Heart left ventricle (tissue), 16 donors: ENCODE data around the gene MYO1B. TPM values are rescaled to one million over a fixed set of nuclear protein-coding genes. Genes with fewer than 3 reads are reported as not detected.

ENCODE experiments used
- ATAC-seq, 4 donors: fragments of 200-7000 bp; cut with Tn5 transposase; one replicate each; pipeline ENCODE4 v1.9.1; 2020 to 2022; ENCODE audit warnings: moderate library complexity in 4 of 4, mild to moderate bottlenecking in 3 of 4, moderate number of reproducible peaks in 1 of 4
- DNase-seq, 5 donors: peaks; one replicate each; pipeline ENCODE4 v3.0.0-alpha.2; 2020
- H3K27ac ChIP-seq, 12 donors: fragments of 200-600 bp; sonication (generic) in 4 of 12; one replicate each; pipeline versions ENCODE4 v1.5.0 to v1.8.0; 2016 to 2022; ENCODE audit warnings: mild to moderate bottlenecking in 2 of 12
- H3K27me3 ChIP-seq, 9 donors: fragments of 200-600 bp; sonication (generic) in 2 of 9; one replicate each; pipeline versions ENCODE4 v1.5.1 to v1.8.0; 2016 to 2022; ENCODE audit warnings: mild to moderate bottlenecking in 3 of 9
- H3K36me3 ChIP-seq, 9 donors: fragments of 200-600 bp; sonication (generic) in 2 of 9; one replicate each; pipeline versions ENCODE4 v1.5.0 to v1.8.0; 2018 to 2022; ENCODE audit warnings: mild to moderate bottlenecking in 2 of 9
- H3K4me1 ChIP-seq, 12 donors: fragments of 200-600 bp; sonication (generic) in 4 of 12; one replicate each; pipeline versions ENCODE4 v1.5.0 to v1.8.0; 2016 to 2022; ENCODE audit warnings: mild to moderate bottlenecking in 3 of 12
- H3K4me3 ChIP-seq, 12 donors: fragments of 200-600 bp; sonication (generic) in 4 of 12; one replicate each; pipeline versions ENCODE4 v1.5.0 to v1.8.0; 2017 to 2022; ENCODE audit warnings: mild to moderate bottlenecking in 9 of 12, moderate library complexity in 4 of 12
- H3K9me3 ChIP-seq, 12 donors: fragments of 200-600 bp; sonication (generic) in 4 of 12; one replicate each; pipeline versions ENCODE4 v1.5.0 to v1.8.0; 2016 to 2022; ENCODE audit warnings: mild to moderate bottlenecking in 1 of 12
- CTCF ChIP-seq, 12 donors: fragments of 200-600 bp; sonication (generic) in 4 of 12; IDR thresholded peaks; one replicate each; pipeline versions ENCODE4 v1.5.0 to v1.8.0; 2018 to 2022; ENCODE audit warnings: antibody characterized with exemption in 12 of 12, mild to moderate bottlenecking in 5 of 12
- POLR2A ChIP-seq, 2 donors: fragments of 450-650 bp; IDR thresholded peaks; one replicate each; pipeline ENCODE4 v1.6.1; 2017; ENCODE audit warnings: antibody characterized with exemption in 2 of 2, mild to moderate bottlenecking in 2 of 2, moderate library complexity in 2 of 2
- WGBS, 4 donors: extraction: QIAGEN DNeasy Blood & Tissue Kit in 2 of 4; methylation state at CpG; one replicate each; pipeline versions ENCODE4 v1.1.5 to v1.1.7; 2013 to 2018; 5-methylcytosine and 5-hydroxymethylcytosine counted together
- intact Hi-C, 10 donors: fragments of 100-400 bp; cut with DNase I; formaldehyde crosslinking; loops; one replicate each; pipeline versions ENCODE4 v1.11.1 to v1.14.2; 2022
- polyA plus RNA-seq, 2 donors: library from polyadenylated mRNA; stranded (reverse); fragments of 200-250 nt; gene quantifications; one replicate each; pipeline ENCODE4 v1.2.3, GENCODE V29; 2013
- total RNA-seq, 9 donors: library from RNA; depleted of rRNA in 2 of 9; stranded (reverse); fragments of >200 nt in 2 of 9; fragmentation: NEBNext Ultra II Directional in 3 of 9; extraction: Animal tissue kit (Norgen Biotek cat#: 25700) in 3 of 9; gene quantifications; one replicate each; pipeline versions ENCODE4 v1.1.0 to v1.2.4, GENCODE V29; 2016 to 2023
- donor health status: ischemic (EF 13 %, LVEDD 7.1; RV severe dilation, severe dysfunction).
- donor health status: healthy with polysubstance abuse.
- donor health status: DM: no; HTN: yes; CAD: no.
- donor health status: DM: no; HTN: no; CAD: no.
- donor health status: ischemic (EF 25% LVEDD 6.9; RV normal size, moderate dysfunction).
- donor health status: ischemic (EF 25% LVEDD 5.7; RV mildly dilated, moderate dysfunction).
- donor health status: healthy.
- donor health status: DM: yes; HTN: yes; CAD: no.
- donor health status: ischemic (EF 35%, LVEDD 5.7; RV mildly dilated, moderate dysfunction).
- donor health status: nonischemic (EF 11% LVEDD 7.7; RV severe dilation, severe dysfunction).
- donor health status: DM: yes; HTN: yes; CAD: no.
- donor health status: PGD.
- donor health status: ischemic (EF 29% LVEDD 5.4; RV normal size, mild dysfunction).
- donor health status: nonischemic (EF 23%, LVEDD 6.1; RV moderate dilation, normal function).

MYO1B gene
- total and polyA plus RNA-seq, 11 donors: 7.8 to 47.3 (median 15.8) TPM

DNA sequence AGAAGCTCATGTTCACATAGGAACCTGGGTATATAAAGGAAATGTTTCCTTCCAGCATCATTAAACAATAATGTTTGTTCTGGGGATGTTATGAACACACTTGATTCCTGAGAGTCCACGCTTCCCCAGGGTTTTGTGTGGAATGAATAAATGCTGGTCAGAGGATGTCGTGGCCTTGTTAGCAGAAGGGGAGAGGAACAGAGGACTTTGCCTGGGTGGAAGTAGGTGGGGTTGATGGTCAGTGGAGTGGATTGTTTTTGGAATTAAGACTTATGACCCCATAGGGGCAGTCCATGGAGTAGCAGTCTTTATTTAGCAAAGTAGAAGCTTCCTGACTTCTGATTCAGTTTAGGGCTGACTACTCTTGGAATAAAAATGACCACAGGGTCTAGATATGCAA is 139.6 kb downstream of the MYO1B start:
- peaks cover 0 to 57% (median 4%) of the 10 kb centered on the region in 9 donors for H3K36me3 ChIP-seq
- H3K9me3 ChIP-seq: no peaks in the 10 kb centered on the region
- H3K27me3 ChIP-seq: no peaks in the 10 kb centered on the region
- H3K27ac ChIP-seq: peak overlapping the region in 10 of 12 donors; percentile 12 to 65 (median 52)
- ATAC-seq (peak; percentile 66 to 85 (median 70)), DNase-seq (peak in 1 of 5 donors; percentile 34)
- WGBS, 4 donors: 55 to 65% (median 61%) methylated on average over 2 of the region's 2 CpGs
- TF ChIP-seq CTCF (IDR thresholded peaks at IDR 0.05) (no peak), POLR2A (IDR thresholded peaks at IDR 0.05) (no peak)
- no peak overlapping the region for H3K4me3 ChIP-seq
- intact Hi-C loops: loop anchor here in 4 of 10 donors (5.0 to 10.0 kb wide), 3 partner anchors 43 to 140 kb away; partner anchors contain the start of gene MYO1B (in 4 of the 4)
- H3K4me1 ChIP-seq: peaks cover 0 to 26% (median 7%) of the 10 kb centered on the region in 12 donors

DNA sequence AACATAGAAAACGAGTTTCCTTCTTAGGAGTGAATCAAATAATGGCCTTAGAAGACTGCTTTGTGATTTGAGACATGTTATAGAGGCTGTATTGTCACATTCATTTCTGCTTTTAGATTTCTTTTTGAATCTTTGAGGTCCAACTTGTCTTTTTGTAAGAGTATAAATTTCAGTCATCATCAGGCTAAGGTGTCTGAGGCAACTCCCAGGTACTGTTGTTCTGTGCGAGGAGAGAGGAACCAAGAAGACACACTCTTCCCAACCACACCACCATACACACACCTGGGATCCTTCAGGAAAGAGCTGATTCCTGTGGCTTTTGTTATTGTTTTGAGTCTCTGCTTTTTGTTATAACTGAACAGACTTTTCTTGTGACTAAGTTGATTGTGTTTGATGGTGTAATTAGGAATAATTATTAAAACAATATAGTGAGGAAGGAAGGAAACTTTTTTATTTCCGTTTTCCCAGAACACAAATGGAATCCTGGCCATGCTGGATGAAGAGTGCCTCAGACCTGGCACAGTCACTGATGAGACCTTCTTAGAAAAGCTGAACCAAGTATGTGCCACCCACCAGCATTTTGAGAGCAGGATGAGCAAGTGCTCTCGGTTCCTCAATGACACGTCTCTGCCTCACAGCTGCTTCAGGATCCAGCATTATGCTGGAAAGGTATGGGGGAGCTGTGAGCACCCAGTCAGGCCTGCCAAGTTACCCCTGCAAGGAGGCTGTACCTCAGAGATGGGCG is 140.4 kb downstream of the MYO1B start:
- no peak for DNase-seq
- H3K9me3 ChIP-seq: no peaks in the 10 kb centered on the region
- peak overlapping the region in 9 of 12 donors; percentile 12 to 65 (median 53) for H3K27ac ChIP-seq
- intact Hi-C loops: loop anchor here in 2 of 10 donors (10.0 kb wide), 1 partner anchor 141 kb away; the partner anchor contains the start of gene MYO1B (in 2 of the 2)
- no peak for TF ChIP-seq CTCF (IDR thresholded peaks at IDR 0.05)
- no peak for TF ChIP-seq POLR2A (IDR thresholded peaks at IDR 0.05)
- peaks cover 0 to 65% (median 9%) of the 10 kb centered on the region in 9 donors for H3K36me3 ChIP-seq
- no peaks in the 10 kb centered on the region for H3K27me3 ChIP-seq
- WGBS, 4 donors: 67 to 72% (median 68%) methylated on average over 6 of the region's 6 CpGs
- H3K4me1 ChIP-seq: peaks cover 0 to 26% (median 7%) of the 10 kb centered on the region in 12 donors
- no peak overlapping the region for H3K4me3 ChIP-seq
- ATAC-seq: peak in 2 of 4 donors; percentile 16 to 63

- DNase-seq: no peak
- WGBS, 4 donors: 89 to 94% (median 92%) methylated on average over 7 of the region's 7 CpGs
- intact Hi-C loops: loop anchor here in 2 of 10 donors (10.0 kb wide), 1 partner anchor 142 kb away; the partner anchor contains the start of gene MYO1B (in 2 of the 2)
- no peak for TF ChIP-seq CTCF (IDR thresholded peaks at IDR 0.05)
- no peak for TF ChIP-seq POLR2A (IDR thresholded peaks at IDR 0.05)
- Histone ChIP-seq H3K36me3 (peaks cover 0 to 71% (median 16%) of the 10 kb centered on the region in 9 donors), H3K27ac (peak overlapping the region in 2 of 12 donors; percentile 12 to 13), H3K27me3 (no peaks in the 10 kb centered on the region), H3K4me1 (peaks cover 0 to 26% (median 7%) of the 10 kb centered on the region in 12 donors), H3K9me3 (no peaks in the 10 kb centered on the region), H3K4me3 (no peak overlapping the region)
- ATAC-seq: no peak
These were observed 141.8 kb downstream of the MYO1B start for GRCh38 chr2:191386938-191387536.

- peaks cover 0 to 21% (median 5%) of the 10 kb centered on the region in 12 donors for H3K4me1 ChIP-seq
- intact Hi-C loops: loop anchor here in 2 of 10 donors (10.0 kb wide), 1 partner anchor 144 kb away; the partner anchor contains the start of gene MYO1B (in 2 of the 2)
- H3K36me3 ChIP-seq: peaks cover 0 to 81% (median 29%) of the 10 kb centered on the region in 9 donors
- no peak overlapping the region for H3K27ac ChIP-seq
- no peaks in the 10 kb centered on the region for H3K9me3 ChIP-seq
- TF ChIP-seq CTCF (IDR thresholded peaks at IDR 0.05) (no peak), POLR2A (IDR thresholded peaks at IDR 0.05) (no peak)
- DNase-seq (no peak), ATAC-seq (no peak)
- no peaks in the 10 kb centered on the region for H3K27me3 ChIP-seq
- WGBS, 4 donors: 81 to 90% (median 87%) methylated on average over 5 of the region's 5 CpGs
- no peak overlapping the region for H3K4me3 ChIP-seq
These were observed 144.1 kb downstream of the MYO1B start for GRCh38 chr2:191389288-191389687.
